NOMO-1 treated with DMSO at 0.1 percent for 48 hours (cell line): ENCODE measurements around the gene HLA-DQA1.
A peak's percentile ranks its signal among the peaks of the same experiment; 100 is the strongest.
"Not testable (repeated sequence)": the region's sequence is repeated elsewhere in the genome, so short reads cannot be mapped to it uniquely, and the experiment has no call there.

Experiments used
- DNase-seq: peaks from one replicate; lab custom pipeline; 2025; ENCODE audit not compliant: unreplicated experiment; lab: John Stamatoyannopoulos, UW

Gene HLA-DQA1

DNA sequence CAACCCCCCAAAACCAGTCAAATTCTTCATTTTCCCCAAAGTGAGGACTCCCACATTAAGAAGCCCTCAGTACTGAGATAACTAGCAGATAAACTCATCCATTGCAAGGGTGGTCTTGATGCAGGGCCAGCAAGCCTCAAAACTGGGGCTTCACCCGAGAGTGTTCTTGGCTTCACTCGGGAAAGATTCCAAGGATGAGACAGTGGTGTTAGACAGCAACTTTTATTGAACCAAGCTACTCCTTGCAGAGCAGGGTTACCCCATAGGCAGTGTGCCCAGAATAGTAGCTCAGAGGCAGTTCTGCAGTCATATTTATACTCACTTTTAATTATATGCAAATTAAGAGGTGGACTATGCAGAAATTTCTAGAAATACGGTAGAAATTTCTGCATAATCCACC lies 15.8 kb upstream of the HLA-DQA1 start:
- DNase-seq, result no peak

DNA sequence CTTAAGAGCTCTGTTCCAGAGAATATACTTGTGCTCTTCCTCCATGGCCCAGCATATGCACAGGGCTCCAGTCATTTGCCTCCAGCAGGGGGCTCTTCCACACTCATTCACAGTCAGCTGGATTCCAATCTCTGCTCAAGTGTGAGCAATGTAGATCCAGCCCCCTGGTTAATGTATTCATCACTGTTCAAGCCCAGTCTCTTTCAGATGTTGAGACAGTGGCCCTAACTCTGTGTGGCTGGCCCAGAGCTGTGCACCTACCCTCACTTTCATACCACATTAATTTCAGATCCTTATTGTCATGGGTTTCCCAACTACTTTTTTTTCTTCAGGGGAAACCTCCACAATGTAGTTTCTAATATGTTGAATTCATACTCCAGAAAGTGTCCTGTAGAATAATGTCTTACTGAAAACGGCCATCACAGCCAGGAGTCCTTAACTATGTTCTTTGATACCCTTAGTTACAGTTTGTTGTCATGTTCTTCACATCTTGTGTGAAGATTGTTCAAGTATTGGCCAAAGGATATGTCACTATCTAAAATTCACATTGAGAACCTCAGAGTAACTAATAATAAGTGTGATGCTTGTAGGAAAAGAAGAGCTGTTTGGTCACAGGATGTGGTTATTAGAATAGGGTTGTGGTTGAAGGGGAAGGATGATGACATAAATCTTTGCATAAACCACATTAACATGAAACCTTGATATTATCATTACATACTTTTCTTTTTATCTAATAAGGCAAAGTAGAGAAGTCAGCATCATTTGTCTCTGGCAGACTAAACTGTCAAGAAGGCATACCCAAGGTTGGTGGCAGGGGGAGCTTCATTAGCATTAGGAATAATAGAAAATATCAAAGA lies 14.4 kb upstream of the HLA-DQA1 start:
- DNase-seq, result peak; percentile 95

DNA sequence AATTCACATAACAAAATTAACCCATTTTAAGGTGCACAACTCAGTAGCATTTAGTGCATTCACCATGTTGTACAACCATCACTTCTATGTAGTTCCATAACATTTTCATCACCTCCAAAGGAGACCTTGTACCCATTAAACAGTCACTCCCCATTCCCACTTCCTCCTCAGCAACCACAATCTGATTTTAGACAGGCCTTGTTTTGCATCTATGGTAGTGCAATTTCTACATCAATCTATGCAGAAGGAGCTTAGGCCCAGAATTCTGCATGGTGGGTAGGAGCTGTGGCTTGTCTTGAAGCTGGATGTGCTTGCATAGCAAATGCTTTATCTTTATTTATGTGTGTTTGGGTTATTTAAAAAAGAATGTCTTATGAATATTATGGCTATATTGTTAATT lies 13.5 kb upstream of the HLA-DQA1 start:
- DNase-seq, result peak; percentile 95

DNA sequence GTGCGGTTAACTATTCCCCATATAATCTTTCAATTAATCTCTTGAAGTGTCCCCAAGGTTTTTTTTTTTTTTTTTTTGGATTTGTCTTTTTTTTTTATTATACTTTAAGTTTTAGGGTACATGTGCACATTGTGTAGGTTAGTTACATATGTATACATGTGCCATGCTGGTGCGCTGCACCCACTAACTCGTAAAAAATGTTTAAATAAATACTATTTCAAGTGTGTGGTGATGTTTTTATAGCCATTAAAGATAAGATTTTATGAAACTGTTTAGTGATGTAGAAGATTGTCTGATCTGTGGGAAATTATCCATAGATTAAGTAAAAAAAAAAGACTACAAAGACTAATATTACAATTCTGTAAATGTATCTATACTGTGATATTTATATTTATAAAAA lies 12.6 kb upstream of the HLA-DQA1 start:
- DNase-seq, result no peak

DNA sequence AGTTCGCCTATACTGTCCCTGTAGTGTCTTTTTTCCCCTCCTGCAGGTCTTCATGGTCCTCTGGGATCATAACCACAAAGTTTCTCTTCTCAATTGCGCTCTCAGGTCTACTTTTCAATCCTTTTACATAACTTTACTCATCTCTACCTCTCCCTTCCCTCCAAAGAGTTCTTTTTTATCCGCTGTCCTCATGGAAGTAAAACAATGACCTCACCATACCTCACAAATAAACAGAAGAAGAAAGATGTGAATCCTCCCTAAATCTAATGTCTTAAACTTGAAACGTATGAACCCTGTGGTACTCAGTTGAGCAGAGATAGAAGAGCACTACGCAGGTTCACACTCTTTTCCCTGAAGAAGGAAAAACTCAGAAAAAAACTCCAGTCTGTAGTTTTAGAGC lies 12.1 kb upstream of the HLA-DQA1 start:
- DNase-seq, result no peak

DNA sequence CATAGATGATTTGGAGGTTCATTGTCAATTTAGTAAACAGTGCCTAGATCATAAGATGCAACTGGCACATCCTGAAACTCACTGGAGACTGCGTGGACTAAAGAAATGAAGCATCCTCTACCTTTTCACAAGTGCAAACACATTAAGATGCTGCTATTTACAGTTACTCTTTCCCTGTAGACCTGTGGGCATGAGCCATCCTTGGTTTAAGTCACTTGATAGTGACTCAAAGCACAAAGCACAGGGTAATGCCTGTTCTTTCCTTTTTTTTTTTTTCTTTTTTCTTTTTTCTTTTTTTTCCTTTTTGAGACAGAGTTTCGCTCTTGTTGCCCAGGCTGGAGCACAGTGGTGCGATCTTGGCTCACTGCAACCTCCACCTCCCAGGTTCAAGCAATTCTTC lies 10.0 kb upstream of the HLA-DQA1 start:
- DNase-seq, result no peak

DNA sequence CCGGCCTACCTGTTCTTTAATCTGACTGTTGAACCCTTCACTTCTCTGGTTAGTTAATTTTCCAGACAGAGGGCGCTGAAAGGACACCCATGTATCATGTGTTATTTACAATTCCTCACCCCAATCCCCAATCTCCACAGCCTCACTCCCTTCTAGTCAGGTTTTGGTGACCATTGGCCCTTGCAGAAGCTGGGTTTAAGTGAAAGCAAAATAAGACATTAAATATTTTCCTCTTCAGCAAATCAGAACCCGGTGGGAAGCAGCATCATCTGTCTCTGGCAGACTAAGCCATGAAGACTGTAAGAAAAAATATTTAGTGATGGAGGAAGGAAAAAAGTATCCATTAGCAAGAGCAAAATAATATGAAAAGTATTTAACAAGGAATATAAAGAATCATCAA lies 9.4 kb upstream of the HLA-DQA1 start:
- peak; percentile 80 for DNase-seq

DNA sequence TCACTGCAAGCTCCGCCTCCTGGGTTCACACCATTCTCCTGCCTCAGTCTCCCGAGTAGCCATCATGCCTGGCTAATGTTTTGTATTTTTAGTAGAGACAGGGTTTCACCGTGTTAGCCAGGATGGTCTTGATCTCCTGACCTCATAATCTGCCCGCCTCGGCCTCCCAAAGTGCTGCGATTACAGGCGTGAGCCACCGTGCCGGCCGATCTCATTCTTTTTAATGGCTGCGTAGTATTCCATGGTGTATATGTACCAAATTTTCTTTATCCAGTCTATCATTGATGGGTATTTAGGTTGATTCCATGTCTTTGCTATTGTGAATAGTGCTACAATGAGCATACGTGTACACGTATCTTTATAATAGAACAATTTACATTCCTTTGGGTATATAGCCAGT lies 7.4 kb upstream of the HLA-DQA1 start:
- not testable (repeated sequence) for DNase-seq

DNA sequence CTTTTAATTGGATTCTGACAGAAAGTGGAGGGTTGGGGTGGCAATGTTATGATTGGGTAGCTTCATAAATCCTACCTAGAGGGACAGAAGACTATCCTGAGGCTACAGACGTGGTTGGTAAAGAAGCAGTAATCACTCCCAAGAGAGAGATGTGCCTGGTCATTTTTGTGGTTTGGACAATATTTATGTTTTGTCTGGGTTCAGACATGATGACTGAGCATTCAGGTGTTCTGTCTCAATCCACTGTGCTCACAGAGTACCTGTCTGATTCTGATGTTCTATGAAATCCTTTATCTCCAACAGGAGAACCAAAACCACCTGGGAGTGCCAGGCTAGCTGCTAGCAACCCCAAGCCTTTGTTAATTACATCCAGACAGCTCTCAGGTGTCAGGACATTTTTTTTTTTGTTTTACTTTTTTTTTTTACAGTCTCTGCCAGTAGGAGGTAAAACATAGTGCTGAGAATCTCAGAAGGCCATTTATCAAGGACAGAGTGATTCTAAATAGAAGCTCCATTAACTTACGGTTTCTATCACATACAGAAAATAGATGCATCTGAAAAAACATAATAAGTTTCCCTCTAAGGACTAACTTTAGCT lies 1.6 kb upstream of the HLA-DQA1 start:
- DNase-seq, result no peak

DNA sequence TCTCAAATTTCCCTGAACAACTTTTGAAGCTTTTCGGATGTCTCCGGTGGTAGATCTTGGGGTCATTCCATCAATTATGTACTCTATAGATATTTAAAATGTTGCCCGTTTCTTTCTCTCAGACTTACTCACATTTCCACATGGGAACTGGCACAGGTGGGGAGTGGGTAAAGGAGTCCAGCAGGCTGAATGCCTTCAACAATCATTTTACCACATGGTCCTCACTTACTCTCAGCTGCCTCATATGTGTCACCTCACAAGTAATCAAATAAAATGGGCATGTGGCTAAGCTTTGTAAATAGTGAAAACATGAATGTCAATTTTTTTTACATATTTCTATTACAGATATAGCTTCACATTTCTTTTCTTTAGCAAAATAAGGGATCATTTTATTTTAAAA lies 677 bp downstream of the HLA-DQA1 start:
- DNase-seq, result no peak

DNA sequence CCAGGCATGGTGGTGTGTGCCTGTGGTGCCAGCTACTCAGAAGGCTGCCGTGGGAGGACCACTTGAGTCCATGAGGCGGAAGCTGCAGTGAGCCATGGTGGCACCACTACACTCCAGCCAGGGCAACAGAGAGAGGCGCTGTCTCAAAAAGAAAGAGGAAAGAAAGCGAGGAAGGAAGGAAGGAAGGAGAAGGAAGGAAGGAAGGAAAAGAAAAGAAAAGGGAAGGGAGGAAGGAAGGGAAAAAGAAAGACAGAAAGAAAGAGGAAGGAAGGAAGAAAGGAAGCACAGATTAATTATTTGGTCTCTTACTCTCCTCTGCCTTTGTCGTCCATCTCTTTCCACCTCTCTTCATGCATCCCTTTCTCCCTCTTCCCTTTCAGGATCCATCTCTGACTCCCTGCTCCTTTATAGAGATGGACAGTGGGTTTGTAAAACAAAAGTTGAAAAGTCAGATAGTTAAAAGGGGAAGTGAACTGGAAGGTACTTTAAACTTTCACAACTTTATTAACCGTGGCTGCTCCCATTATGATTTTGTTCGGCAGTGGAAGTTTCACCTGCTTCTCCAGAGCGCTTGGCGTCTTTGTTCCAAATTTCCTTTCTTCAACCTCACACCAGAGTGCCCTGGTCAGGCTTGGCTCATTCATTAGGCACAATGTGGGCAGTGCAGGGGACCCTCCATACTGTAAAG lies 1.5 kb downstream of the HLA-DQA1 start:
- DNase-seq, result peak; percentile 47

DNA sequence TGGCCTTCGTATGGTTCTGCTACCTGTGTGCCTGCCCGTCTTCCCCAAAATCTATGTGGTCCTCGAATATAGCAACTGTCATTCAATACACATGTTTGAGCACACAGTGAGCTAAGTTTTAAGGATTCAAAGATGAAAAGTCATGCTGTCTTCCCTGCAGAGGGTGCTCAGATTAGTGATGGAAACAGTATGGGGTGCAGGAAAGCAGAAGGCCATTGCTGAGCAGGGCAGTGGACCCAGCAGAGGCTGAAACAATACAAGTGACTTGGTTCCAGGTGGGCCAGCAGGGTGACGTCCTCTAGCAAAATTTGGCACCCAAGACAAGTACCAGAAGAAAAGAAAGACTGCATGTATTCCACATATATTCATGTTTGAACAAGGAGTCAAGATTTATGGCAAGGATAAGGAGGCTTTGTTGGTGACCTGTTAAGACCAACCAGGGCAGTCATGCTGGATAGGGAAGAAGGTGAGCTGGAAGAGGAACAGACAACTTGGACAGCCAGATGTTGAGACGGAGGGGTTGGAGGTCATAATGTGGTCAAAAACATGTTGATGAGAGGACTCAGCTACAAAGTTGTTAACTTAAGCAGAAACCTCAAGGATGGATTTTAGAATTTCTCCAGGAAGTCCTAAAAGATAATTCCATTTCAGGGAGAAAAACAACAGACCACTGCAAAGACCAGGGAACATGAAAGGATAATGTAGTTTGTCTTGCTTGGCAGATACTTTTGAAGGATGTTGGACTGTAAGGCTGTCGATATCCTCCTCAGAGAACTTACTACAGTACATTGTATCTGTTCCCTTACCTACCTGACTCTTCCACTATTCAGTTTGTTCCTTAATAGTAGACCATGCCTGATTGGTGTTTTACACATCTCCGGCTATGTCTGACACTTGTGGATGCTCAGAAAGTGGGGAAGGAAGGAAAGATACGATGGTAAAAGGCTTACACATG lies 2.5 kb downstream of the HLA-DQA1 start:
- DNase-seq, result no peak

DNA sequence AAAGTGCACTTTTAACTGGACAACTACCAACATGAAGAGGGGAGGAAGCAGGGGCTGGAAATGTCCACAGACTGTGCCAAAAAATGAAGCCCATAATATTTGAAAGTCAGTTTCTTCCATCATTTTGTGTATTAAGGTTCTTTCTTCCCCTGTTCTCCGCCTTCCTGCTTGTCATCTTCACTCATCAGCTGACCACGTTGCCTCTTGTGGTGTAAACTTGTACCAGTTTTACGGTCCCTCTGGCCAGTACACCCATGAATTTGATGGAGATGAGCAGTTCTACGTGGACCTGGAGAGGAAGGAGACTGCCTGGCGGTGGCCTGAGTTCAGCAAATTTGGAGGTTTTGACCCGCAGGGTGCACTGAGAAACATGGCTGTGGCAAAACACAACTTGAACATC lies 3.9 kb downstream of the HLA-DQA1 start:
- DNase-seq, result no peak

DNA sequence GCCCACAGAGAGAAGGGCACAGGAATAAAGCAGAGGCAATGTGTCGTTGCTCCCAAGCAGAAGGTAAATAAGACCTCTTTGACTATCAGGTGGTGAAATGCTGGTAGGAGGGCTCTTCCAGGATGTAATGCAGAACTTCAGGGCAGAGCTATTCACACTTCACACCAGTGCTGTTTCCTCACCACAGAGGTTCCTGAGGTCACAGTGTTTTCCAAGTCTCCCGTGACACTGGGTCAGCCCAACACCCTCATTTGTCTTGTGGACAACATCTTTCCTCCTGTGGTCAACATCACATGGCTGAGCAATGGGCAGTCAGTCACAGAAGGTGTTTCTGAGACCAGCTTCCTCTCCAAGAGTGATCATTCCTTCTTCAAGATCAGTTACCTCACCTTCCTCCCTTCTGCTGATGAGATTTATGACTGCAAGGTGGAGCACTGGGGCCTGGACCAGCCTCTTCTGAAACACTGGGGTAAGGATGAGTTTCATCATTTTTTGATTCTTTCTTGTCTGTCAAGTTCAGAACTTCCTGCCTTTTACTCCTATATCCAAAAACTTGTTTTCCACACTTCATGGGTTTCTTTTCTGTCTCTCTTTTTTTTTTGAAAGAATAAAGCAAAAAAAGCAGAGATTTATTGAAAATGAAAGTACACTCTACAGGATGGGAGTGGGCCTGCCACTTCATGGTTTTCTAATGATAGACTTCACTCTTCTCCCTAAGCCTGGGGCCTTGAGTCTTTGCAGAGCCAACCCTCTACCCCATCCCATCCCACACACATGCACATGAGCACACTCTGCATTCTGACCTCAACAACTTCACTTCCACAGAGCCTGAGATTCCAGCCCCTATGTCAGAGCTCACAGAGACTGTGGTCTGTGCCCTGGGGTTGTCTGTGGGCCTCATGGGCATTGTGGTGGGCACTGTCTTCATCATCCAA lies 4.8 kb downstream of the HLA-DQA1 start:
- not testable (repeated sequence) for DNase-seq

DNA sequence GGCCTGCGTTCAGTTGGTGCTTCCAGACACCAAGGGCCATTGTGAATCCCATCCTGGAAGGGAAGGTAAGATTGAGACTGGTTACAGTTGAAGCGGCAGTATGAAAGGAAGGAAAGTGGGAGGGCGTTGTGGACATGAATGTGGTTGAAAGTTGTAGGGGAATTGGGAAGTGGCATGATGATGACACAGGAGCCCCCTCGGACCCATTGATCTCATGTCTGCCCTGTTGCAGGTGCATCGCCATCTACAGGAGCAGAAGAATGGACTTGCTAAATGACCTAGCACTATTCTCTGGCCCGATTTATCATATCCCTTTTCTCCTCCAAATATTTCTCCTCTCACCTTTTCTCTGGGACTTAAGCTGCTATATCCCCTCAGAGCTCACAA lies 5.5 kb downstream of the HLA-DQA1 start:
- no peak for DNase-seq

DNA sequence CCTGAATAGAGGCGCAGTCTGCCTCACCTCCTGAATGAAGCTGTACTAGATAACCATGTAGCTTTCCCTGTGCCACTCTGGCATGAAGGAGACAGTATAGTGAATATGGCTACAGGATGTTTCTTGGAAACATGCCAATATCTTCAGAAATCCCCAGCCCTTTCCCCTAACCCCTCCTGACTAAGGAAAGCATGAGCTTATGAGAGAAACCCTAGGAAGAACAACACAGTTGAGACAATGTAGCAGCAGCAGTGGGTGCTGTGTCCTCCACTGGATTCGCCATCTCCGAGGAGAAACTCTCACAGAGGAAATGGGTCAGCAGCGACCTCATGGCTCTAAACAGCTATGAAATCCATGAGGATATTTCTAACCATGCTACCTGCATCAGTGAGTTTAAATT lies 6.7 kb downstream of the HLA-DQA1 start:
- no peak for DNase-seq

DNA sequence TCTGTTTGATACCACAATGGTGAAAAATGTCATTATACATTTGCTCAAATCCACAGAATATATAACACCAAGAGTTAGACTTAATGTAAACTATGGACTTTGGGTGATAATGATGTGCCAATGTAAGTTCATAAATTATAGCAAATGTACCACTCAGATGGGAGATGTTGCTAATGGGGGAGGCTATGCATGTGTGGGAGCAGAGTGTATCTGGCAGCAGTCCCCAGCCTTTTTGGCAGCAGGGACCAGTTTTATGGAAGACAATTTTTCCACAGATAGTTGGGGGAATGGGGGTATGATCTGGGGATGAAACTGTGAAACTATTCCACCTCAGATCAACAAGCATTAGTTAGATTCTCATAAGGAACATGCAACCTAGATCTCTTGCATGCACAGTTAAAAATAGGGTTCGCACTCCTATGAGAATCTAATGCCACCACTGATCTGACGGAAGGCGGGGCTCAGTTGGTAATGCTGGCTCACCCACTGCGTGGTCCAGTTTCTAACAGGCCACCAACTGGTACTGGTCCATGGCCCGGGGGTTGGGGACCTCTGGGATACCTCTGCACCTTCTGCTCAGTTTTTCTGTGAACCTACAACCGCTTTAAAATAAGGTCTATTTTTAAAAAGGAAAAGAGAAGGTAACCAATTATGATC lies 8.0 kb downstream of the HLA-DQA1 start:
- no peak for DNase-seq

DNA sequence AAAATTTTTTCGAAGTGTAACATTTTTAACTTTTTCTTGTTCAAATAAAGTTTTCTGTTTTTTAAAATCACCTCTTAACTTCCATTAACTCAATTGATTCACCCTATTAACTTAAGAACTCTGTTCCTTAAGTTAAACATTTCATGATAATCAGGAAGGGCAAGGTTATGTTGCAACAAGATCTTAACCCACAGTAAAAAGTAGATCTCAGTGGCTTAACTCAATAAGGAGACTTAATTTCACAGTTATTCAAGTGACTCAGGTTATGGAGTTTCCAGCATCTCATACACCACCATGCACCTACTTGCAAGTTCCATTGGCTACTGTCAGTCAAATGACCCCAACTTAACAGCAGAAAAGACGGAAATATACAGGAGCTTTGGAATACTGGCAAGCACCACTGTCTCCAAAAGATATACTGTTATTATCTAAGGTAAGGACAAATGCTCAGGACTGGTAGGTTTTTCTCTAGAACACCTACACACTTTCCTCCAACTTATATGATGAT lies 18.1 kb downstream of the HLA-DQA1 start:
- peak; percentile 68 for DNase-seq

DNA sequence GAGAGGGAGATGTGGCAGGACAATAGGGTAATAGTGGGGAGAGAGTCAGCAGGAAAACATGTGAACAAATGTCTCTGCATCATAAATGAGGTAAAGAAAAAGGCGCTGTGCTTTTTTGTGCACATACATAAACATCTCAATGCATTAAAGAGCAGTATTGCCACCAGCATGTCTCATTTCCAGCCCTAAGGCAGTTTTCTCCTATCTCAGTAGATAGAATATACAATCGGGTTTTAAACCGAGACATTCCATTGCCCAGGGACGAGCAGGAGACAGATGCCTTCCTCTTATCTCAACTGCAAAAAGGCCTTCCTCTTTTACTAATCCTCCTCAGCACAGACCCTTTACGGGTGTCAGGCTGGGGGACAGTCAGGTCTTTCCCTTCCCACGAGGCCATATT lies 20.1 kb downstream of the HLA-DQA1 start:
- not testable (repeated sequence) for DNase-seq
